Keratinocyte (primary cell): ENCODE measurements around the gene NCAPD3. TPM values are rescaled to one million over a fixed set of nuclear protein-coding genes. Genes with fewer than 3 reads are reported as not detected.

Source experiments
- DNase-seq: peaks from one replicate; pipeline ENCODE4 v3.0.0-alpha.2; 2011; ENCODE audit warnings: low read depth, missing footprints, low spot score
- FAIRE-seq: peaks from 2 replicates; lab custom pipeline; 2011; peaks lifted over from hg19 to GRCh38; lab: Jason Lieb, UNC
- H2AFZ ChIP-seq: 2 replicates; pipeline ENCODE4 v1.6.0; 2012; ENCODE audit warnings: low read length, control low read depth, inconsistent platforms; ENCODE audit not compliant: control insufficient read depth
- H3K27ac ChIP-seq: 2 replicates; pipeline ENCODE4 v1.5.1; 2011; ENCODE audit warnings: low read length; ENCODE audit not compliant: control insufficient read depth, insufficient read depth
- H3K27me3 ChIP-seq: 3 replicates; pipeline ENCODE4 v1.6.0; 2011; ENCODE audit warnings: low read length; ENCODE audit not compliant: control insufficient read depth, insufficient read depth; ENCODE audit errors: extremely low read depth
- H3K36me3 ChIP-seq, 2 experiments: 2 replicates in 1 of 2; 3 replicates in 1 of 2; pipeline ENCODE4 v1.5.1; 2011; ENCODE audit warnings: low read length in 2 of 2, mild to moderate bottlenecking in 1 of 2; ENCODE audit not compliant: control insufficient read depth in 2 of 2, insufficient read depth in 2 of 2; ENCODE audit errors: extremely low read depth in 1 of 2
- H3K4me1 ChIP-seq: 3 replicates; pipeline ENCODE4 v1.5.1; 2011; ENCODE audit warnings: low read length; ENCODE audit not compliant: control insufficient read depth, insufficient read depth; ENCODE audit errors: extremely low read depth
- H3K4me2 ChIP-seq: 3 replicates; pipeline ENCODE4 v1.6.0; 2011; ENCODE audit warnings: low read depth, low read length; ENCODE audit not compliant: control insufficient read depth, insufficient read depth; ENCODE audit errors: extremely low read depth
- H3K4me3 ChIP-seq, 3 experiments: fragments of 200-600 bp in 1 of 3; sonication (generic) in 1 of 3; 2 replicates in 2 of 3; 3 replicates in 1 of 3; pipeline ENCODE4 v1.5.1; 2011 to 2016; ENCODE audit warnings: low read length in 3 of 3, mild to moderate bottlenecking in 3 of 3, control low read depth in 2 of 3, inconsistent platforms in 1 of 3, low read depth in 1 of 3, mixed read lengths in 1 of 3, mixed run types in 1 of 3, moderate library complexity in 1 of 3; ENCODE audit not compliant: control insufficient read depth in 2 of 3, insufficient read depth in 2 of 3; ENCODE audit errors: extremely low read depth in 1 of 3
- H3K79me2 ChIP-seq: 2 replicates; pipeline ENCODE4 v1.6.0; 2012; ENCODE audit warnings: low read length; ENCODE audit not compliant: control insufficient read depth, insufficient read depth
- H3K9ac ChIP-seq: 3 replicates; pipeline ENCODE4 v1.6.0; 2011; ENCODE audit warnings: low read length; ENCODE audit not compliant: control insufficient read depth, insufficient read depth; ENCODE audit errors: extremely low read depth
- H3K9me1 ChIP-seq: 3 replicates; pipeline ENCODE4 v1.6.0; 2011; ENCODE audit warnings: low read length; ENCODE audit not compliant: control insufficient read depth, insufficient read depth; ENCODE audit errors: extremely low read depth
- H3K9me3 ChIP-seq: 2 replicates; pipeline ENCODE4 v1.5.1; 2012; ENCODE audit warnings: low read depth, low read length; ENCODE audit not compliant: control insufficient read depth
- H4K20me1 ChIP-seq: 3 replicates; pipeline ENCODE4 v1.6.0; 2011; ENCODE audit warnings: low read length; ENCODE audit not compliant: control insufficient read depth, insufficient read depth; ENCODE audit errors: extremely low read depth
- CTCF ChIP-seq, 3 experiments: IDR thresholded peaks in 1 of 3; conservative IDR thresholded peaks in 1 of 3; optimal IDR thresholded peaks in 1 of 3; 2 replicates in 2 of 3; 3 replicates in 1 of 3; pipeline versions ENCODE3 to v1.5.1; 2011; ENCODE audit warnings: low read length in 3 of 3, mild to moderate bottlenecking in 3 of 3, moderate library complexity in 2 of 3, control low read depth in 1 of 3, inconsistent platforms in 1 of 3; ENCODE audit not compliant: insufficient read depth in 2 of 3; ENCODE audit errors: extremely low read depth in 1 of 3
- EZH2 ChIP-seq: IDR thresholded peaks from one replicate; pipeline ENCODE4 v1.6.1; 2012; ENCODE audit warnings: inconsistent platforms, mild to moderate bottlenecking, low read length, moderate library complexity
- dilution Hi-C: fragments of 300-500 bp; cut with MboI; formaldehyde crosslinking; loops from one replicate; pipeline ENCODE4 v1.7.0; 2020; ENCODE audit warnings: low sequenced_read_pairs; ENCODE audit not compliant: extremely low pct_ligation_motif_present
- polyA plus RNA-seq, 5 experiments: library from polyadenylated mRNA; depleted of rRNA in 3 of 5; stranded (reverse) in 3 of 5; stranded (forward) in 1 of 5; unstranded in 1 of 5; fragments of >200 nt; gene quantifications; 1 replicate in 1 of 5; 2 replicates in 3 of 5; 3 replicates in 1 of 5; pipeline versions ENCODE4 v1.2.1 to v1.2.3, GENCODE V29; 2011 to 2012; ENCODE audit warnings: missing spikeins in 2 of 5, low read depth in 1 of 5, low replicate concordance in 1 of 5

NCAPD3 gene
- polyA plus RNA-seq, 1 donor (not counting 4 experiments of a cell fraction or from before 2014, with no cell fraction given), result 23.0 TPM

- dilution Hi-C loops, result no loop called here
- Histone ChIP-seq H3K9me1 (no peaks in the 10 kb centered on the region), H3K4me3 (no peak overlapping the region), H3K9ac (no peak overlapping the region), H2AFZ (no peak overlapping the region), H3K79me2 (no peaks in the 10 kb centered on the region), H3K36me3 (peaks cover 18 to 28% of the 10 kb centered on the region in 2 experiments), H3K27me3 (no peaks in the 10 kb centered on the region), H3K4me2 (no peak overlapping the region), H3K27ac (no peak overlapping the region), H3K9me3 (no peaks in the 10 kb centered on the region), H4K20me1 (no peaks in the 10 kb centered on the region), H3K4me1 (no peaks in the 10 kb centered on the region)
- no peak for DNase-seq
- FAIRE-seq, result no peak
- no peak for TF ChIP-seq EZH2
- TF ChIP-seq CTCF (optimal IDR thresholded peaks at IDR 0.05 in 1 of 3, IDR thresholded peaks at IDR 0.05 in 1 of 3, conservative IDR thresholded peaks at IDR 0.05 in 1 of 3; ENCODE audit: extremely low read depth in 1 of 3, insufficient read depth in 2 of 3, low read length in 3 of 3), result no peak
These were observed 70.4 kb downstream of the NCAPD3 start for GRCh38 chr11:134153147-134153905.

- no peaks in the 10 kb centered on the region for H3K9me1 ChIP-seq
- H3K4me1 ChIP-seq, result no peaks in the 10 kb centered on the region
- FAIRE-seq, result no peak
- no peaks in the 10 kb centered on the region for H3K79me2 ChIP-seq
- DNase-seq, result no peak
- no peak overlapping the region for H3K27ac ChIP-seq
- no peak overlapping the region for H2AFZ ChIP-seq
- no peak for TF ChIP-seq EZH2
- no peak for TF ChIP-seq CTCF (optimal IDR thresholded peaks at IDR 0.05 in 1 of 3, IDR thresholded peaks at IDR 0.05 in 1 of 3, conservative IDR thresholded peaks at IDR 0.05 in 1 of 3; ENCODE audit: extremely low read depth in 1 of 3, insufficient read depth in 2 of 3, low read length in 3 of 3)
- peaks cover 16 to 21% of the 10 kb centered on the region in 2 experiments for H3K36me3 ChIP-seq
- no peak overlapping the region for H3K4me3 ChIP-seq
- no peaks in the 10 kb centered on the region for H3K27me3 ChIP-seq
- H4K20me1 ChIP-seq, result no peaks in the 10 kb centered on the region
- H3K9me3 ChIP-seq, result no peaks in the 10 kb centered on the region
- dilution Hi-C loops, result no loop called here
- H3K4me2 ChIP-seq, result no peak overlapping the region
- H3K9ac ChIP-seq, result no peak overlapping the region
These were observed 71.1 kb downstream of the NCAPD3 start for GRCh38 chr11:134152696-134153095.
